Neural cell (in vitro differentiated cells): ENCODE measurements around the gene BEND7. TPM values are rescaled to one million over a fixed set of nuclear protein-coding genes. Genes with fewer than 3 reads are reported as not detected.

Source experiments
- H2AFZ ChIP-seq: fragments of 200-600, 300-800 bp; sonication (generic), shearing (Covaris generic); 2 replicates; pipeline ENCODE4 v1.6.0; 2014; ENCODE audit warnings: low read depth, mild to moderate bottlenecking, antibody characterized with exemption, low read length, moderate library complexity
- H3F3A ChIP-seq: fragments of 200-600 bp; shearing (Covaris generic); 2 replicates; pipeline ENCODE4 v1.6.1; 2016; ENCODE audit warnings: mild to moderate bottlenecking, moderate library complexity, mixed read lengths, antibody characterized with exemption, low read length; ENCODE audit not compliant: insufficient read depth, poor library complexity, severe bottlenecking
- H3K27ac ChIP-seq: fragments of 200-600, 300-800 bp; sonication (generic), shearing (Covaris generic); 2 replicates; pipeline ENCODE4 v1.5.1; 2014; ENCODE audit warnings: mild to moderate bottlenecking, low read length, moderate library complexity
- H3K27me3 ChIP-seq: fragments of 300-800, 200-600 bp; sonication (generic), shearing (Covaris generic); 2 replicates; pipeline ENCODE4 v1.6.0; 2014; ENCODE audit warnings: mild to moderate bottlenecking, low read depth, low read length, moderate library complexity; ENCODE audit not compliant: insufficient read depth
- H3K36me3 ChIP-seq: fragments of 300-800, 200-600 bp; sonication (generic), shearing (Covaris generic); 2 replicates; pipeline ENCODE4 v1.5.1; 2014; ENCODE audit warnings: mild to moderate bottlenecking, antibody characterized with exemption, low read length, moderate library complexity; ENCODE audit not compliant: insufficient read depth
- H3K4me2 ChIP-seq: fragments of 300-800, 200-600 bp; sonication (generic), shearing (Covaris generic); 2 replicates; pipeline ENCODE4 v1.6.0; 2014; ENCODE audit warnings: mild to moderate bottlenecking, low read length
- H3K4me3 ChIP-seq: fragments of 300-800, 200-600 bp; sonication (generic), shearing (Covaris generic); 2 replicates; pipeline ENCODE4 v1.5.1; 2014; ENCODE audit warnings: mild to moderate bottlenecking, low read length, moderate library complexity
- H3K79me2 ChIP-seq: fragments of 200-600 bp; shearing (Covaris generic); replicated peaks from 2 replicates; pipeline ENCODE4 v1.6.0; 2014; ENCODE audit warnings: mild to moderate bottlenecking, low read length, moderate library complexity; ENCODE audit not compliant: insufficient read depth
- H3K9ac ChIP-seq: fragments of 300-800, 200-600 bp; sonication (generic), shearing (Covaris generic); 2 replicates; pipeline ENCODE4 v1.6.1; 2016; ENCODE audit warnings: mild to moderate bottlenecking, low read length, mixed read lengths
- H3K9me2 ChIP-seq: fragments of 200-600 bp; shearing (Covaris generic); 2 replicates; pipeline ENCODE4 v1.6.1; 2016; ENCODE audit warnings: mild to moderate bottlenecking, low read length, mixed read lengths; ENCODE audit not compliant: insufficient read depth
- H3K9me3 ChIP-seq: fragments of 200-600, 300-800 bp; sonication (generic), shearing (Covaris generic); 2 replicates; pipeline ENCODE4 v1.6.1; 2016; ENCODE audit warnings: mild to moderate bottlenecking, mixed run types, low read length, moderate library complexity, mixed read lengths
- H4K20me1 ChIP-seq: fragments of 200-600 bp; shearing (Covaris generic); 2 replicates; pipeline ENCODE4 v1.6.1; 2016; ENCODE audit warnings: mild to moderate bottlenecking, mixed run types; ENCODE audit not compliant: insufficient read depth
- CTCF ChIP-seq: fragments of 450-650 bp; IDR thresholded peaks from 2 replicates; pipeline ENCODE4 v1.5.1; 2014; ENCODE audit warnings: antibody characterized with exemption, mild to moderate bottlenecking, moderate library complexity; ENCODE audit not compliant: poor library complexity, severe bottlenecking
- EP300 ChIP-seq: fragments of 450-650 bp; conservative IDR thresholded peaks from 2 replicates; pipeline ENCODE4 v1.6.1; 2014; ENCODE audit warnings: antibody characterized with exemption, mild to moderate bottlenecking, moderate library complexity; ENCODE audit not compliant: poor library complexity, severe bottlenecking
- EZH2 ChIP-seq: fragments of 200-600, 300-800 bp; shearing (Covaris generic), sonication (generic); IDR thresholded peaks from 2 replicates; pipeline ENCODE4 v1.6.1; 2014; ENCODE audit warnings: antibody characterized with exemption, low read length, borderline replicate concordance, mild to moderate bottlenecking; ENCODE audit not compliant: insufficient read depth, poor library complexity, severe bottlenecking
- MXI1 ChIP-seq: fragments of 450-650 bp; conservative IDR thresholded peaks from 2 replicates; pipeline ENCODE4 v1.6.1; 2014; ENCODE audit warnings: antibody characterized with exemption, mild to moderate bottlenecking; ENCODE audit not compliant: poor library complexity, severe bottlenecking
- POLR2AphosphoS5 ChIP-seq: IDR thresholded peaks from 2 replicates; pipeline ENCODE4 v1.6.1; 2012
- RAD21 ChIP-seq: fragments of 450-650 bp; conservative IDR thresholded peaks from 2 replicates; pipeline ENCODE4 v1.6.1; 2014; ENCODE audit warnings: antibody characterized with exemption, mild to moderate bottlenecking, moderate library complexity
- REST ChIP-seq: IDR thresholded peaks from 2 replicates; pipeline ENCODE4 v1.6.1; 2012; ENCODE audit warnings: borderline replicate concordance
- SMC3 ChIP-seq: fragments of 450-650 bp; conservative IDR thresholded peaks from 2 replicates; pipeline ENCODE4 v1.6.1; 2014; ENCODE audit warnings: antibody characterized with exemption, mild to moderate bottlenecking, moderate library complexity; ENCODE audit not compliant: poor library complexity
- TAF1 ChIP-seq: IDR thresholded peaks from 2 replicates; pipeline ENCODE4 v1.6.1; 2012; ENCODE audit warnings: low read depth
- polyA plus RNA-seq: library from polyadenylated mRNA; depleted of rRNA; stranded (reverse); fragments of >200 nt; gene quantifications from 2 replicates; pipeline ENCODE4 v1.2.3, GENCODE V29; 2014

BEND7 gene
- polyA plus RNA-seq, 1 donor from 2014 or later, result 5.1 TPM

DNA sequence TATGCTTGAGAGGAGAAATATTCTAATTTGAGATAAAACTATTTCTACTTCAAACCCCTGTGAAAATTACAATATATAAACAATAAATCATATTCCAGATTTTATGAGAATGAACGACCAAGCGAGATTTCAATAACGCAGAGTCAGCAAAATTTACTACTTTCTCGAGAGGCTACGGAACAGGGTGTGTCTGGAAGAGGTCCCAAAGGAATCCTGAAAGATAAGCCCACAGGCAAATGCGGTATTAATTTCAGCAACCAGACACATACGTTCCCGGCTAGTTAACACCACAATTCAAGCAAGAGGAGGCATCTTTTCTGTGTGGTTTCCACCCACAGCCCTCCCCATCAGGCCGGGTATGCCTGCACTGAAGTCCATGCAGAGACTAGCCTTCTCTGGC is 26.4 kb downstream of the BEND7 start:
- Histone ChIP-seq H3K27ac (no peak overlapping the region), H3K36me3 (no peaks in the 10 kb centered on the region), H3K4me3 (no peak overlapping the region), H3K9me2 (no peaks in the 10 kb centered on the region), H3K79me2 (no peaks in the 10 kb centered on the region), H3K9ac (no peak overlapping the region), H4K20me1 (no peaks in the 10 kb centered on the region), H3K9me3 (no peaks in the 10 kb centered on the region), H3K4me2 (no peak overlapping the region), H3F3A (no peaks in the 10 kb centered on the region), H2AFZ (no peak overlapping the region), H3K27me3 (no peaks in the 10 kb centered on the region)
- no peak for TF ChIP-seq POLR2AphosphoS5
- no peak for TF ChIP-seq MXI1
- no peak for TF ChIP-seq CTCF
- no peak for TF ChIP-seq EP300
- no peak for TF ChIP-seq TAF1
- no peak for TF ChIP-seq EZH2
- TF ChIP-seq REST, result no peak
- no peak for TF ChIP-seq RAD21

- Histone ChIP-seq H3K4me3 (no peak overlapping the region), H3K9ac (no peak overlapping the region), H3K27ac (no peak overlapping the region)
Measured at GRCh38 chr10:13500201-13500600, 28.6 kb downstream of the BEND7 start.

More at GRCh38 chr10:13500201-13500600, 28.6 kb downstream of the BEND7 start:
- H4K20me1 ChIP-seq, result no peaks in the 10 kb centered on the region
- no peaks in the 10 kb centered on the region for H3F3A ChIP-seq
- H3K9me2 ChIP-seq, result no peaks in the 10 kb centered on the region
- no peaks in the 10 kb centered on the region for H3K27me3 ChIP-seq
- no peaks in the 10 kb centered on the region for H3K9me3 ChIP-seq
- H3K79me2 ChIP-seq, result no peaks in the 10 kb centered on the region
- TF ChIP-seq EP300, result no peak
- TF ChIP-seq POLR2AphosphoS5, result no peak
- no peak for TF ChIP-seq EZH2
- no peak for TF ChIP-seq REST
- no peak for TF ChIP-seq RAD21
- TF ChIP-seq CTCF, result no peak
- TF ChIP-seq TAF1, result no peak
- TF ChIP-seq MXI1, result no peak
- TF ChIP-seq SMC3, result no peak
- no peaks in the 10 kb centered on the region for H3K36me3 ChIP-seq
- H2AFZ ChIP-seq, result no peak overlapping the region
- no peak overlapping the region for H3K4me2 ChIP-seq
